Activated B cell treated with CpG ODN at 0.5 μM for 24 hours (primary cell): Measurements from ENCODE around the gene BCAM. TPM values are rescaled to one million over a fixed set of nuclear protein-coding genes. Genes with fewer than 3 reads are reported as not detected.

ENCODE experiments used
- ATAC-seq: fragments of 200-7000 bp; cut with Tn5 transposase; one replicate; pipeline ENCODE4 v1.10.0; 2021; ENCODE audit warnings: low read depth, mild to moderate bottlenecking, moderate library complexity
- CTCF ChIA-PET: fragments of 350-600 bp; sonication (Branson Sonifier 250); formaldehyde crosslinking; loops from one replicate; lab custom pipeline; 2021; ENCODE audit warnings: antibody characterized with exemption; lab: Charles Lee
- POLR2A ChIA-PET: fragments of 350-600 bp; sonication (Branson Sonifier 250); formaldehyde crosslinking; loops from one replicate; lab custom pipeline; 2021; ENCODE audit warnings: antibody characterized with exemption; lab: Charles Lee
- DNase-seq: peaks from one replicate; pipeline ENCODE4 v3.0.0; 2022
- H3K27ac Mint-ChIP-seq: one replicate; pipeline ENCODE4 v1.8.0; 2020; ENCODE audit warnings: mixed read lengths
- H3K27me3 Mint-ChIP-seq: one replicate; pipeline ENCODE4 v1.8.0; 2021; ENCODE audit warnings: mixed read lengths
- H3K36me3 Mint-ChIP-seq: one replicate; pipeline ENCODE4 v1.8.0; 2021; ENCODE audit warnings: low read depth, mixed read lengths
- H3K4me1 Mint-ChIP-seq: one replicate; pipeline ENCODE4 v1.8.0; 2021; ENCODE audit warnings: mixed read lengths
- H3K4me3 Mint-ChIP-seq: one replicate; pipeline ENCODE4 v1.8.0; 2020; ENCODE audit warnings: mild to moderate bottlenecking, mixed read lengths
- H3K9me3 Mint-ChIP-seq: one replicate; pipeline ENCODE4 v1.8.0; 2020; ENCODE audit warnings: mixed read lengths
- intact Hi-C: fragments of 100-400 bp; cut with micrococcal nuclease; formaldehyde crosslinking; loops from one replicate; pipeline ENCODE4 v1.15.1; 2024
- total RNA-seq: library from RNA; stranded (reverse); gene quantifications from 2 replicates; pipeline ENCODE4 v1.2.3, GENCODE V29; 2022
- TF ChIP-seq, protein P1 (sequence below): fragments of 200-600 bp; IDR thresholded peaks from one replicate; pipeline ENCODE4 v1.8.0; 2022; ENCODE audit warnings: antibody characterized with exemption, mild to moderate bottlenecking

The BCAM gene, protein sequence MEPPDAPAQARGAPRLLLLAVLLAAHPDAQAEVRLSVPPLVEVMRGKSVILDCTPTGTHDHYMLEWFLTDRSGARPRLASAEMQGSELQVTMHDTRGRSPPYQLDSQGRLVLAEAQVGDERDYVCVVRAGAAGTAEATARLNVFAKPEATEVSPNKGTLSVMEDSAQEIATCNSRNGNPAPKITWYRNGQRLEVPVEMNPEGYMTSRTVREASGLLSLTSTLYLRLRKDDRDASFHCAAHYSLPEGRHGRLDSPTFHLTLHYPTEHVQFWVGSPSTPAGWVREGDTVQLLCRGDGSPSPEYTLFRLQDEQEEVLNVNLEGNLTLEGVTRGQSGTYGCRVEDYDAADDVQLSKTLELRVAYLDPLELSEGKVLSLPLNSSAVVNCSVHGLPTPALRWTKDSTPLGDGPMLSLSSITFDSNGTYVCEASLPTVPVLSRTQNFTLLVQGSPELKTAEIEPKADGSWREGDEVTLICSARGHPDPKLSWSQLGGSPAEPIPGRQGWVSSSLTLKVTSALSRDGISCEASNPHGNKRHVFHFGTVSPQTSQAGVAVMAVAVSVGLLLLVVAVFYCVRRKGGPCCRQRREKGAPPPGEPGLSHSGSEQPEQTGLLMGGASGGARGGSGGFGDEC
- not detected in 2 replicates for total RNA-seq

- TF ChIP-seq, protein P1, sequence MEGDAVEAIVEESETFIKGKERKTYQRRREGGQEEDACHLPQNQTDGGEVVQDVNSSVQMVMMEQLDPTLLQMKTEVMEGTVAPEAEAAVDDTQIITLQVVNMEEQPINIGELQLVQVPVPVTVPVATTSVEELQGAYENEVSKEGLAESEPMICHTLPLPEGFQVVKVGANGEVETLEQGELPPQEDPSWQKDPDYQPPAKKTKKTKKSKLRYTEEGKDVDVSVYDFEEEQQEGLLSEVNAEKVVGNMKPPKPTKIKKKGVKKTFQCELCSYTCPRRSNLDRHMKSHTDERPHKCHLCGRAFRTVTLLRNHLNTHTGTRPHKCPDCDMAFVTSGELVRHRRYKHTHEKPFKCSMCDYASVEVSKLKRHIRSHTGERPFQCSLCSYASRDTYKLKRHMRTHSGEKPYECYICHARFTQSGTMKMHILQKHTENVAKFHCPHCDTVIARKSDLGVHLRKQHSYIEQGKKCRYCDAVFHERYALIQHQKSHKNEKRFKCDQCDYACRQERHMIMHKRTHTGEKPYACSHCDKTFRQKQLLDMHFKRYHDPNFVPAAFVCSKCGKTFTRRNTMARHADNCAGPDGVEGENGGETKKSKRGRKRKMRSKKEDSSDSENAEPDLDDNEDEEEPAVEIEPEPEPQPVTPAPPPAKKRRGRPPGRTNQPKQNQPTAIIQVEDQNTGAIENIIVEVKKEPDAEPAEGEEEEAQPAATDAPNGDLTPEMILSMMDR: no peak
- CTCF ChIA-PET: interaction anchor here (0.9 to 2.3 kb wide), 2 partner anchors 85 kb away, joined by 3 to 13 read pairs; no protein-coding TSS in a partner anchor
- intact Hi-C loops: no loop called here
- POLR2A ChIA-PET: no interaction called here
- no peak within 1 kb of the TSS for H3K27ac Mint-ChIP-seq
- ATAC-seq (peak; percentile 31), DNase-seq (no peak)
- no peaks in the 10 kb centered on the region for H3K36me3 Mint-ChIP-seq
- peaks cover 27% of the 10 kb centered on the region for H3K27me3 Mint-ChIP-seq
- peak within 1 kb of the TSS; percentile 38 for H3K4me3 Mint-ChIP-seq
- H3K4me1 Mint-ChIP-seq: peaks cover 4% of the 10 kb centered on the region
- H3K9me3 Mint-ChIP-seq: no peaks in the 10 kb centered on the region
Observed at GRCh38 chr19:44808463-44809371, at the start of gene BCAM. BCAM (plus strand) TSS chr19:44809103; CDS start chr19:44809125, 22 bp downstream.

DNA sequence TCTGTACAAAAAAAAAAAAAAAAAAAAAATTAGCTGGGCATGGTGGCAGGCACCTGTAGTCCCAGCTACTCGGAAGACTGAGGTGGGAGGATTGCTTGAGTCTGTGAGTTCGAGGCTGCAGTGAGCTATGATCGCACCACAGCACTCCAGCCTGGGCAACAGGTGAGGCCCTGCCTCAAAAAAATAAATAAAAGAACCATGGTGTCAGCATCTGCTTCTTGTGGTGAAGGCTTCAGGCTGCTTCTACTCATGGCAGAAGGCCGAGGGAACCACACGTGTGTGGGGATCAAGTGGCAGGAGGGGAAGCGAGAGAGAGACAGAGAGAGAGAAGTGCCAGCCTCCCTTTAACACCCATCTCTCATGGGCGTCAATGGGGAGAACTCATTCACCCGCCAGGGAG is 46.9 kb upstream of the BCAM start:
- ChIA-PET CTCF (interaction anchor here (0.8 to 1.3 kb wide), 2 partner anchors 9 to 38 kb away, joined by 3 to 4 read pairs; no protein-coding TSS in a partner anchor), POLR2A (interaction anchor here (1.0 to 10.4 kb wide), 3 partner anchors 8 to 38 kb away, joined by 5 to 283 read pairs (median 6); partner anchors contain the start of gene BCL3)
- H3K4me3 Mint-ChIP-seq: no peak overlapping the region
- peaks cover 35% of the 10 kb centered on the region for H3K36me3 Mint-ChIP-seq
- peaks cover 24% of the 10 kb centered on the region for H3K4me1 Mint-ChIP-seq
- no peak for DNase-seq
- peak overlapping the region; percentile 18 for H3K27ac Mint-ChIP-seq
- intact Hi-C loops: no loop called here
- no peaks in the 10 kb centered on the region for H3K9me3 Mint-ChIP-seq
- TF ChIP-seq, protein P1: no peak
- no peak for ATAC-seq
- H3K27me3 Mint-ChIP-seq: no peaks in the 10 kb centered on the region

DNA sequence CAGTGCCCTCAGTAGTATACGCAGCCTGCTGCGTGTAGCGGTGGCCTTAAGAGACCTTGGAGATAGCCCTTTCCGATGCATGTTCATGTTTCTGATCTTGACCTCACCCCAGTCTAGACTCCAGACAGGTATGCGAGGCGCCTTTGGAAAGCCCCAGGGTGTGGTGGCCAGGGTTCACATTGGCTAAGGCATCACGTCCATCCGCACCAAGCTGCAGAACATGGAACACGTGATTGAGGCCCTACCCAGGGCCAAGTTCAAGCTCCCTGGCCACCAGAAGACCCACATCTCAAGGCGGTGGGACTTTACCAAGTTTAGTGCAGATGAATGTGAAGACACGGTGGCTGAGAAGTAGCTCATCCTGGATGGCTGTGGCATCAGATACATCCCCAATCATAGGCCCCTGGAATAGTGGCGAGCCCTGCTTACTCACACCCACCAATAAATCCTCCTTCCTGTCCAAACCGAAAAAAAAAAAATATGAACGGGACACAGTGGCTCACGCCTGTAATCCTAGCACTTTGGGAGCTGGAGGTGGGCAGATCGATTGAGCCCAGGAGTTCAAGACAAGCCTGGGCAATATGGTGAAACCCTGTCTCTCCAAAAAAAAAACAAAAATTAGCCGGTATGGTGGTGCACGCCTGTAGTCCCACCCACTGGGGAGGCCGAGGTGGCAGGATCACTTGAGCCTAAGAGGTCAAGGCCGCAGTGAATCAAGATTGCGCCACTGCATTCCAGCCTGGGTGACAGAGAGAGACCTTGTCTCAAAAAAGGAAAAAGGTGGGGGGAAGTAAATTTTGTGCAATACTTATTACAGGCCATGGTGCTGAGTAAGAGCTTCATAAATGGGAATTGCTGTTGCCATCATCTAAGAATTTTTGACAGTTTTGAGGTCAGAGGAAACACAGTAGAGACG is 43.6 kb upstream of the BCAM start:
- ChIA-PET POLR2A (interaction anchor here (0.6 to 10.4 kb wide), 3 partner anchors 12 to 460 kb away, joined by 3 to 283 read pairs (median 4); partner anchors contain the start of gene BCL3), CTCF (interaction anchor here (1.9 to 4.7 kb wide), 2 partner anchors 41 to 76 kb away, joined by 5 to 29 read pairs; no protein-coding TSS in a partner anchor)
- Mint-ChIP-seq H3K9me3 (peaks cover 3% of the 10 kb centered on the region), H3K27ac (no peak overlapping the region), H3K27me3 (no peaks in the 10 kb centered on the region), H3K4me1 (peaks cover 41% of the 10 kb centered on the region), H3K36me3 (peaks cover 7% of the 10 kb centered on the region), H3K4me3 (no peak overlapping the region)
- ATAC-seq: no peak
- intact Hi-C loops: no loop called here
- TF ChIP-seq, protein P1: no peak
- no peak for DNase-seq

- POLR2A ChIA-PET: interaction anchor here (0.6 to 10.4 kb wide), 3 partner anchors 12 to 461 kb away, joined by 3 to 283 read pairs (median 4); partner anchors contain the start of gene BCL3
- H3K27me3 Mint-ChIP-seq: no peaks in the 10 kb centered on the region
- peaks cover 44% of the 10 kb centered on the region for H3K4me1 Mint-ChIP-seq
- no peak overlapping the region for H3K27ac Mint-ChIP-seq
- CTCF ChIA-PET: interaction anchor here (1.9 to 4.7 kb wide), 2 partner anchors 42 to 76 kb away, joined by 5 to 29 read pairs; no protein-coding TSS in a partner anchor
- DNase-seq (no peak), ATAC-seq (no peak)
- TF ChIP-seq, protein P1: no peak
- intact Hi-C loops: no loop called here
- H3K4me3 Mint-ChIP-seq: no peak overlapping the region
- H3K9me3 Mint-ChIP-seq: peaks cover 3% of the 10 kb centered on the region
- H3K36me3 Mint-ChIP-seq: peaks cover under 1% of the 10 kb centered on the region
Observed at GRCh38 chr19:44765949-44766335, 43.0 kb upstream of the BCAM start.
